ENCODE results near the gene FXYD5. TPM values are rescaled to one million over a fixed set of nuclear protein-coding genes. Genes with fewer than 3 reads are reported as not detected.

The FXYD5 gene
- total and polyA plus RNA-seq, 2 donors (not counting 1 experiment from before 2014, with no cell fraction given): 310 to 390 TPM

DNA sequence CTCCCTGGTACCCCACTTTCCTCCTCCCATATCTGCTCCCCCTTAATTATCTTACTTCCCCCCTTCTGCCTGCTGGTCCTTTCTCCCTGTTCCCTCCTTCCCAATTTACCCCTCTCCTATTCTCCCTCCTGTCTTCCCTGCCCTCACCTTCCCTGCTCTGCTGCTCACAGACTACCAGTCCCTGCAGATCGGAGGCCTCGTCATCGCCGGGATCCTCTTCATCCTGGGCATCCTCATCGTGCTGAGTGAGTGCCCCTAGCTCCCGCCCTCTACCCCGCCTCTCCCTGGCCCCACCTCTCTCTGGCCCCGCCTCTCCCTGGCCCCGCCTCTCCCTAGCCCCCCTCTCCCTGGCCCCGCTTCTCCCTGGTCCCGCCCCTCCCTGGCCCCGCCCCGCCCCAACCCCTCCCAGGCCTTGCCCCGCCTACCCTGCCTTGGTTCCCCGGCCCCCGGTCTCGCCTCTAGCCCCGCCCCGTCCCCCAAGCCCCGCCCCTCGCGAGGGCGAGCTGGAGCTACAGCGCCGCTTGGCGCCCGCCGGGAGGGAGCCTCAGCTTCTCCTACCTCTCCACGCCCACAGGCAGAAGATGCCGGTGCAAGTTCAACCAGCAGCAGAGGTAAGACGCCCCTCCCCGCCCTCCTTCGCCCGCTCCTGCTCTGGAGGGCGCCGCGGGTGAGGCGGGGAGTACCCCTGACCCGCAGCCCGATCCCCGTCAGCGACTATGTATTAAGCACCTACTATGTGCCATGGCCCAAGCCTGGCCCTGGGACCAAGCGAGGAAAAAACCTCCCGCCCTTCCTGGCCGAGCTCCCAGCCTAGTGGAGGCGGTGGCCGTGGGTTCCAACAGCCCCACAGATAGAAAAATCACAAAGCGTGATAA is 13.3 kb upstream of the FXYD5 start:
- WGBS (ENCODE audit: insufficient coverage): 1% methylated on average over 29 of the region's 48 CpGs
- no peaks in the 10 kb centered on the region for H3K79me2 ChIP-seq (ENCODE audit: control insufficient read depth, insufficient read depth, low read length)
- peaks cover 0 to 13% (median 3%) of the 10 kb centered on the region in 4 experiments for H3K27me3 ChIP-seq (replicated peaks in 1 of 4; ENCODE audit: control extremely low read depth in 1 of 4, control insufficient read depth in 3 of 4, insufficient read depth in 4 of 4, low read length in 3 of 4)
- peak overlapping the region; percentile 96 for H3K4me2 ChIP-seq (replicated peaks; ENCODE audit: low read depth, low read length, poor library complexity, severe bottlenecking)
- H3K9me3 ChIP-seq (ENCODE audit: control extremely low read depth in 1 of 3, control insufficient read depth in 2 of 3, insufficient read depth in 1 of 3, low read length in 2 of 3): no peaks in the 10 kb centered on the region
- H3K4me3 Mint-ChIP-seq: peak overlapping the region; percentile 92
- no peak overlapping the region for H3K27ac ChIP-seq (ENCODE audit: low read length in 2 of 2)
- no peaks in the 10 kb centered on the region for H3K9me3 Mint-ChIP-seq (ENCODE audit: insufficient read depth)
- H3K4me3 ChIP-seq (ENCODE audit: control extremely low read depth in 1 of 5, extremely low read depth in 1 of 5, insufficient read depth in 1 of 5, low read depth in 2 of 5, low read length in 4 of 5): peak overlapping the region in 4 of 5 experiments; percentile 43 to 58 (median 52)
- peaks cover 25 to 51% of the 10 kb centered on the region in 2 donors for H3K4me1 ChIP-seq (ENCODE audit: control insufficient read depth in 2 of 2, insufficient read depth in 2 of 2, low read length in 2 of 2)
- no peaks in the 10 kb centered on the region for H4K20me1 ChIP-seq (ENCODE audit: control insufficient read depth, insufficient read depth, low read length, poor library complexity, severe bottlenecking)
- peaks cover 14% of the 10 kb centered on the region for H3K27me3 Mint-ChIP-seq
- CTCF ChIA-PET: interaction anchor here (0.7 to 7.0 kb wide), 27 partner anchors 11 to 328 kb away, joined by 3 to 77 read pairs (median 6); partner anchors contain the start of gene FXYD5
- peak overlapping the region; percentile 35 for H2AFZ ChIP-seq (ENCODE audit: insufficient read depth, low read depth, low read length, poor library complexity, severe bottlenecking)
- H3K4me1 Mint-ChIP-seq: peaks cover 46% of the 10 kb centered on the region
- H3K27ac Mint-ChIP-seq: peak overlapping the region; percentile 88
- TF ChIP-seq EZH2 (IDR thresholded peaks at IDR 0.05; ENCODE audit: borderline replicate concordance, insufficient read depth, low read depth, low read length, poor library complexity, severe bottlenecking): no peak
- TF ChIP-seq CTCF (IDR thresholded peaks at IDR 0.05): peak; percentile 35
- peak; percentile 87 for DNase-seq
- no peaks in the 10 kb centered on the region for H3K36me3 ChIP-seq (replicated peaks in 1 of 2; ENCODE audit: control extremely low read depth in 1 of 2, control insufficient read depth in 1 of 2, extremely low read depth in 1 of 2, insufficient read depth in 2 of 2, low read length in 1 of 2)
- intact Hi-C loops (cut with micrococcal nuclease): loop anchor here (1.0 to 10.0 kb wide), 8 partner anchors 16 to 354 kb away; partner anchors contain the start of genes CD22, FXYD3 and KRTDAP
- H3K9ac ChIP-seq (ENCODE audit: low read length): peak overlapping the region; percentile 65
- ATAC-seq (ENCODE audit: low read depth): peak; percentile 86
- POLR2A ChIA-PET: interaction anchor here (0.7 to 2.0 kb wide), 10 partner anchors 10 to 207 kb away, joined by 3 to 11 read pairs (median 4); partner anchors contain the start of genes FFAR1, FXYD5 and USF2

Measured in B cell (primary cell).